Liver (tissue), 3 donors: Measurements from ENCODE around the gene CTNNA1.

Source experiments
- ATF3 ChIP-seq: IDR thresholded peaks from 2 replicates; pipeline ENCODE4 v1.6.1; 2016; ENCODE audit warnings: antibody characterized with exemption
- CTCF ChIP-seq: fragments of 150-350 bp; IDR thresholded peaks from 2 replicates; pipeline ENCODE4 v1.5.1; 2017; ENCODE audit warnings: improper control_type of control experiment, low read depth, low read length; ENCODE audit not compliant: missing input control
- EGR1 ChIP-seq, 2 donors: IDR thresholded peaks; 2 replicates each; pipeline ENCODE4 v1.6.1; 2016 to 2018; ENCODE audit warnings: antibody characterized with exemption in 2 of 2, low read depth in 2 of 2
- JUND ChIP-seq, 2 donors: IDR thresholded peaks; 2 replicates each; pipeline ENCODE4 v1.6.1; 2016; ENCODE audit warnings: antibody characterized with exemption in 2 of 2
- NR2F2 ChIP-seq: IDR thresholded peaks from 2 replicates; pipeline ENCODE4 v1.6.1; 2016; ENCODE audit warnings: antibody characterized with exemption
- RAD21 ChIP-seq, 2 donors: IDR thresholded peaks; 2 replicates each; pipeline ENCODE4 v1.6.1; 2016; ENCODE audit warnings: antibody characterized with exemption in 2 of 2, mild to moderate bottlenecking in 2 of 2
- RXRA ChIP-seq, 2 donors: IDR thresholded peaks; 2 replicates each; pipeline ENCODE4 v1.6.1; 2017 to 2018; ENCODE audit warnings: antibody characterized with exemption in 2 of 2, mild to moderate bottlenecking in 1 of 2
- SP1 ChIP-seq: IDR thresholded peaks from 2 replicates; pipeline ENCODE4 v1.6.1; 2018; ENCODE audit warnings: antibody characterized with exemption, mild to moderate bottlenecking
- TAF1 ChIP-seq: conservative IDR thresholded peaks from 2 replicates; pipeline ENCODE4 v1.6.1; 2016; ENCODE audit warnings: antibody characterized with exemption, mild to moderate bottlenecking
- YY1 ChIP-seq: IDR thresholded peaks from 2 replicates; pipeline ENCODE4 v1.6.1; 2016; ENCODE audit warnings: antibody characterized with exemption, mild to moderate bottlenecking
- ZBTB33 ChIP-seq: IDR thresholded peaks from 2 replicates; pipeline ENCODE4 v1.6.1; 2016; ENCODE audit warnings: antibody characterized with exemption
- donor health status: healthy.
- donor health status: healthy.

GRCh38 chr5:138743484-138743883 is 9.7 kb upstream of the CTNNA1 start:
- no peak for TF ChIP-seq TAF1
- no peak for TF ChIP-seq YY1
- no peak for TF ChIP-seq RAD21 (IDR thresholded peaks at IDR 0.05)
- no peak for TF ChIP-seq CTCF
- TF ChIP-seq SP1: no peak
- no peak for TF ChIP-seq ZBTB33
- no peak for TF ChIP-seq RXRA (IDR thresholded peaks at IDR 0.05)
- no peak for TF ChIP-seq EGR1 (IDR thresholded peaks at IDR 0.05; ENCODE audit: low read depth in 2 of 2)
- no peak for TF ChIP-seq NR2F2
- TF ChIP-seq ATF3: no peak
- no peak for TF ChIP-seq JUND (IDR thresholded peaks at IDR 0.05)
